Loucy (cell line): ENCODE data around the gene RNF152.

ENCODE experiments used
- H2AFZ ChIP-seq: fragments of 200-600 bp; sonication (generic); 2 replicates; pipeline ENCODE4 v1.6.0; 2016; ENCODE audit warnings: antibody characterized with exemption, mild to moderate bottlenecking, low read length, moderate library complexity
- H3F3A ChIP-seq: fragments of 200-600 bp; 2 replicates; pipeline ENCODE4 v1.6.0; 2016; ENCODE audit warnings: antibody characterized with exemption, low read depth, mild to moderate bottlenecking
- H3K27me3 ChIP-seq: fragments of 200-600 bp; sonication (generic); 2 replicates; pipeline ENCODE4 v1.6.1; 2014; ENCODE audit warnings: low read length, mild to moderate bottlenecking; ENCODE audit not compliant: insufficient read depth, poor library complexity, severe bottlenecking
- H3K36me3 ChIP-seq: fragments of 200-600 bp; sonication (generic); 2 replicates; pipeline ENCODE4 v1.6.1; 2016; ENCODE audit warnings: low read length; ENCODE audit not compliant: insufficient read depth
- H3K4me1 ChIP-seq: fragments of 200-600 bp; sonication (generic); 2 replicates; pipeline ENCODE4 v1.5.1; 2014; ENCODE audit warnings: low read length, mild to moderate bottlenecking; ENCODE audit not compliant: insufficient read depth, poor library complexity, severe bottlenecking
- H3K4me2 ChIP-seq: fragments of 200-600 bp; sonication (generic); 2 replicates; pipeline ENCODE4 v1.6.0; 2014; ENCODE audit warnings: antibody characterized with exemption, low read length, low read depth, mild to moderate bottlenecking; ENCODE audit not compliant: poor library complexity, severe bottlenecking
- H3K4me3 ChIP-seq: fragments of 200-600 bp; sonication (generic); 2 replicates; pipeline ENCODE4 v1.5.1; 2014; ENCODE audit warnings: low read length, mild to moderate bottlenecking, mixed read lengths; ENCODE audit not compliant: poor library complexity, severe bottlenecking
- H3K79me2 ChIP-seq: fragments of 200-600 bp; sonication (generic); 2 replicates; pipeline ENCODE4 v1.6.1; 2014; ENCODE audit warnings: low read length; ENCODE audit not compliant: insufficient read depth
- H3K9ac ChIP-seq: fragments of 200-600 bp; sonication (generic); 2 replicates; pipeline ENCODE4 v1.6.0; 2014; ENCODE audit warnings: mild to moderate bottlenecking, low read depth, low read length, moderate library complexity; ENCODE audit not compliant: poor library complexity, severe bottlenecking
- H3K9me2 ChIP-seq: fragments of 200-600 bp; sonication (generic); replicated peaks from 2 replicates; pipeline ENCODE4 v1.6.1; 2016; ENCODE audit warnings: low read depth, low read length, mixed read lengths
- H3K9me3 ChIP-seq: fragments of 200-600 bp; sonication (generic); 2 replicates; pipeline ENCODE4 v1.6.1; 2014; ENCODE audit warnings: mild to moderate bottlenecking, antibody characterized with exemption, low read length, low read depth; ENCODE audit not compliant: insufficient read depth
- H4K20me1 ChIP-seq: fragments of 200-600 bp; sonication (generic); 2 replicates; pipeline ENCODE4 v1.6.0; 2014; ENCODE audit warnings: antibody characterized with exemption, low read length, mild to moderate bottlenecking; ENCODE audit not compliant: insufficient read depth, poor library complexity, severe bottlenecking
- CTCF ChIP-seq: fragments of 200-600 bp; sonication (generic); conservative IDR thresholded peaks from 2 replicates; pipeline ENCODE4 v1.5.1; 2014; ENCODE audit warnings: mild to moderate bottlenecking, antibody characterized with exemption, low read length
- EZH2phosphoT487 ChIP-seq: fragments of 200-600 bp; IDR thresholded peaks from 2 replicates; pipeline ENCODE4 v1.6.1; 2018; ENCODE audit warnings: antibody characterized with exemption, mild to moderate bottlenecking, moderate library complexity, borderline replicate concordance

Gene RNF152

GRCh38 chr18:61865466-61866175, 27.2 kb downstream of the RNF152 start:
- Histone ChIP-seq H3K79me2 (no peaks in the 10 kb centered on the region), H2AFZ (no peak overlapping the region), H3F3A (no peaks in the 10 kb centered on the region), H3K9me3 (no peaks in the 10 kb centered on the region), H3K27me3 (no peaks in the 10 kb centered on the region), H4K20me1 (no peaks in the 10 kb centered on the region), H3K9ac (no peak overlapping the region), H3K36me3 (no peaks in the 10 kb centered on the region), H3K4me1 (peaks cover 6% of the 10 kb centered on the region), H3K9me2 (no peaks in the 10 kb centered on the region), H3K4me2 (no peak overlapping the region), H3K4me3 (no peak overlapping the region)
- TF ChIP-seq CTCF, result no peak
- TF ChIP-seq EZH2phosphoT487, result no peak

- Histone ChIP-seq H3F3A (no peaks in the 10 kb centered on the region), H2AFZ (no peak overlapping the region), H3K36me3 (no peaks in the 10 kb centered on the region), H3K4me1 (no peaks in the 10 kb centered on the region), H3K9me2 (no peaks in the 10 kb centered on the region), H3K9me3 (no peaks in the 10 kb centered on the region), H3K4me2 (no peak overlapping the region), H3K79me2 (no peaks in the 10 kb centered on the region), H3K4me3 (no peak overlapping the region), H3K9ac (no peak overlapping the region), H3K27me3 (no peaks in the 10 kb centered on the region), H4K20me1 (no peaks in the 10 kb centered on the region)
- TF ChIP-seq EZH2phosphoT487, result no peak
- no peak for TF ChIP-seq CTCF
These were observed 31.4 kb downstream of the RNF152 start for GRCh38 chr18:61861372-61861771.

- TF ChIP-seq CTCF (no peak), EZH2phosphoT487 (no peak)
These were observed 32.5 kb downstream of the RNF152 start for GRCh38 chr18:61860302-61860701.

More at GRCh38 chr18:61860302-61860701, 32.5 kb downstream of the RNF152 start:
- Histone ChIP-seq H4K20me1 (no peaks in the 10 kb centered on the region), H3K9me2 (no peaks in the 10 kb centered on the region), H3K4me1 (no peaks in the 10 kb centered on the region), H3K4me2 (no peak overlapping the region), H3K9ac (no peak overlapping the region), H3K36me3 (no peaks in the 10 kb centered on the region), H3K79me2 (no peaks in the 10 kb centered on the region), H3K27me3 (no peaks in the 10 kb centered on the region), H3F3A (no peaks in the 10 kb centered on the region), H3K9me3 (no peaks in the 10 kb centered on the region), H3K4me3 (no peak overlapping the region), H2AFZ (no peak overlapping the region)
